ENCODE measurements around the gene ENTPD5.
"Not testable (repeated sequence)": the region's sequence is repeated elsewhere in the genome, so short reads cannot be mapped to it uniquely, and the experiment has no call there.

ENTPD5 gene

DNA sequence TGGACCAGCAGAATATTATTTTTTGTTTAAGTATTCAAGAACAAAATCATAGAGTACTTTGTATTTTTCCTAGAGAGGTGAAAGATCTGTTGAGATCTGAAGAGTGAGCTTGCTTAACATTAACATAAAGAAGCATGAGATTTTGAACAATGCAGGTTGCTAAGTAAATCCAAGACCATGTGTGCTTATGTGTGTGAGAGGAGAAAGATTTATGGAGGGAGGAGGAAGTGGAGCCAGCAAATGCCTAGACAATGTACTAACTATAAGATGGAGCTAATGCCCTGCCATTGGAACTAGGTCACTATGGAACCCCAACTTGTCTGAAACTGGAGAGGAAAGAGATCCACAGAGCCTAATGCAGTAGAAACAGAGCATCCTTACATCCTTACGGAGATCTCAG lies 82.5 kb downstream of the ENTPD5 start:
- TF ChIP-seq HDGF (IDR thresholded peaks at IDR 0.05; ENCODE audit: borderline replicate concordance), result no peak
- no peak for TF ChIP-seq CTBP1 (IDR thresholded peaks at IDR 0.05; ENCODE audit: borderline replicate concordance)
- TF ChIP-seq ARNT (IDR thresholded peaks at IDR 0.05), result no peak
- TF ChIP-seq FOXA1 (IDR thresholded peaks at IDR 0.05), result no peak
- TF ChIP-seq ELF4 (IDR thresholded peaks at IDR 0.05), result no peak
- no peak for TF ChIP-seq NFRKB (IDR thresholded peaks at IDR 0.05)
- TF ChIP-seq, protein P1, sequence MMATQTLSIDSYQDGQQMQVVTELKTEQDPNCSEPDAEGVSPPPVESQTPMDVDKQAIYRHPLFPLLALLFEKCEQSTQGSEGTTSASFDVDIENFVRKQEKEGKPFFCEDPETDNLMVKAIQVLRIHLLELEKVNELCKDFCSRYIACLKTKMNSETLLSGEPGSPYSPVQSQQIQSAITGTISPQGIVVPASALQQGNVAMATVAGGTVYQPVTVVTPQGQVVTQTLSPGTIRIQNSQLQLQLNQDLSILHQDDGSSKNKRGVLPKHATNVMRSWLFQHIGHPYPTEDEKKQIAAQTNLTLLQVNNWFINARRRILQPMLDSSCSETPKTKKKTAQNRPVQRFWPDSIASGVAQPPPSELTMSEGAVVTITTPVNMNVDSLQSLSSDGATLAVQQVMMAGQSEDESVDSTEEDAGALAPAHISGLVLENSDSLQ (IDR thresholded peaks at IDR 0.05), result no peak
- no peak for TF ChIP-seq SUZ12 (IDR thresholded peaks at IDR 0.05)
- TF ChIP-seq FOXM1 (IDR thresholded peaks at IDR 0.05; ENCODE audit: borderline replicate concordance), result no peak
- TF ChIP-seq BHLHE40 (IDR thresholded peaks at IDR 0.05; ENCODE audit: borderline replicate concordance), result no peak
- no peak for TF ChIP-seq L3MBTL2 (conservative IDR thresholded peaks at IDR 0.05)
- no peak for TF ChIP-seq ZNF384 (IDR thresholded peaks at IDR 0.05)
- no peak for TF ChIP-seq SP1 (IDR thresholded peaks at IDR 0.05)
- TF ChIP-seq LEF1 (IDR thresholded peaks at IDR 0.05; ENCODE audit: borderline replicate concordance), result no peak
- TF ChIP-seq FOXK2 (IDR thresholded peaks at IDR 0.05), result no peak
- no peak for TF ChIP-seq TARDBP (IDR thresholded peaks at IDR 0.05)
- ChIA-PET CTCF (interaction anchor here (0.9 to 1.1 kb wide), 2 partner anchors 14 to 22 kb away, joined by 3 read pairs; partner anchors contain the start of genes COQ6 and FAM161B), POLR2A (interaction anchor here (0.6 to 2.4 kb wide), 2 partner anchors 14 to 222 kb away, joined by 3 to 9 read pairs; partner anchors contain the start of genes COQ6 and FAM161B)
- no peak for DNase-seq (ENCODE audit: extremely low spot score)

DNA sequence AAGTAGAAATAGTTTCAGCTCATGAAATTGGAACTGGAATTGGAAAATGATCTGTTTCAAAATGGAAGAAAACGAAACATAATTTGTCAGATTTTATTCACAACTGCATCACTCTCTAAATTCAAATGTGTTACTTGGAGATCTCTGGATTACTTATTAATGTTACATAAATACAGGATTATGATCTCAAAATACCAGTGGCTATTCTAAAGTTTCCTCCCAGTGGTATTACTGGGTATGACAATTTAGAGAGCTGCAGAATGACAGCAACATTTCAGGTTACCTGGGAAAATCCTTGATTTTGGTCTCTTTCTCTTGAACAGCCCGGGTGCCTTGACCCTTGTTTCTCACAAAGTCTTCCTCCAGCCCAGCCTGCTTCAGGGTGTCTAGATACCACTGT lies 83.4 kb downstream of the ENTPD5 start:
- CTCF ChIA-PET, result interaction anchor here (0.6 to 1.2 kb wide), 5 partner anchors 8 to 24 kb away, joined by 3 to 4 read pairs (median 3); partner anchors contain the start of genes COQ6 and FAM161B
- POLR2A ChIA-PET, result interaction anchor here (2.4 kb wide), 1 partner anchor 14 kb away, joined by 9 read pairs; the partner anchor contains the start of genes COQ6 and FAM161B

DNA sequence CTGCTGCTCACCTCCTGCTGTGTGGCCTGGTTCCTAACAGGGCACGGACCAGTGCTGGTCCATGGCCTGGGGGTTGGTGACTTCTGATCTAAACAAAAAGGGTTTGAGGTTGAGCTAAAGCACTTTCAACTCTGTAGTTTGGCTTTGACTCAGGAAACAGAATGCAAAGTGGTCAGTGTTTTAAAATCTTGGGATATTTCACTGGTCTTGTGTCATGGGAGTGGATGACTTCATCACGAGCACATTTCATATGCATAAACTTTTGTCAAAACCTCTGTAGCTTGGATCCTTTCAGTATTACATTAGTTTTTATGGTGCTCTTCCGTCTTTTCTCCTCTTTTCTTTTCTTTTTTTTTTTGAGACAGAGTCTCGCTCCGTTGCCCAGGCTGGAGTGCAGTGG lies 94.8 kb downstream of the ENTPD5 start:
- ChIA-PET POLR2A (no interaction called here), CTCF (no interaction called here)
- TF ChIP-seq NFRKB (IDR thresholded peaks at IDR 0.05) (no peak), LEF1 (IDR thresholded peaks at IDR 0.05; ENCODE audit: borderline replicate concordance) (no peak), ARNT (IDR thresholded peaks at IDR 0.05) (no peak), ELF4 (IDR thresholded peaks at IDR 0.05) (no peak)
- no peak for DNase-seq (ENCODE audit: extremely low spot score)

More for the DNA sequence above, 83.4 kb downstream of the ENTPD5 start:
- TF ChIP-seq LEF1 (IDR thresholded peaks at IDR 0.05; ENCODE audit: borderline replicate concordance), result no peak
- no peak for TF ChIP-seq SUZ12 (IDR thresholded peaks at IDR 0.05)
- no peak for TF ChIP-seq CTBP1 (IDR thresholded peaks at IDR 0.05; ENCODE audit: borderline replicate concordance)
- no peak for TF ChIP-seq FOXK2 (IDR thresholded peaks at IDR 0.05)
- no peak for TF ChIP-seq ELF4 (IDR thresholded peaks at IDR 0.05)
- TF ChIP-seq ARNT (IDR thresholded peaks at IDR 0.05), result no peak
- no peak for TF ChIP-seq FOXM1 (IDR thresholded peaks at IDR 0.05; ENCODE audit: borderline replicate concordance)
- TF ChIP-seq HDGF (IDR thresholded peaks at IDR 0.05; ENCODE audit: borderline replicate concordance), result no peak
- TF ChIP-seq, protein P1 (IDR thresholded peaks at IDR 0.05), result no peak
- TF ChIP-seq SP1 (IDR thresholded peaks at IDR 0.05), result no peak
- peak; percentile 44 for DNase-seq (ENCODE audit: extremely low spot score)

DNA sequence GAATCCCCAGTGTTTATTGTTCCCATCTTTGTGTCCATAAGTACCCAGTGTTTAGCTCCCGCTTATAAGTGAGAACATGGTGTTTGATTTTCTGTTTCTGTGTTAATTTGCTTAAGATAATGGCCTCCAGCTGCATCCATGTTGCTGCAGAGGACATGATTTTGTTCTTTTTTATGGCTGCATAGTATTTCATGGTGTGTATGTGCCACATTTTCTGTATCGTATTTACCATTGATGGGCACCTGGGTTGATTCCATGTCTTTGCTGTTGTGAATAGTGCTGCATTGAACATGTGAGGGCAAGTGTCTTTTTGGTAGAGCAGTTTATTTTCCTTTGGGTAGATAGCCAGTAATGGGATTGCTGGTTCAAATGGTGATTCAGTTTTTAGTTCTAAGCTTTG lies 99.6 kb downstream of the ENTPD5 start:
- CTCF ChIA-PET, result interaction anchor here (0.6 kb wide), 1 partner anchor 103 kb away, joined by 5 read pairs; no protein-coding TSS in a partner anchor
- POLR2A ChIA-PET, result not testable (repeated sequence)

DNA sequence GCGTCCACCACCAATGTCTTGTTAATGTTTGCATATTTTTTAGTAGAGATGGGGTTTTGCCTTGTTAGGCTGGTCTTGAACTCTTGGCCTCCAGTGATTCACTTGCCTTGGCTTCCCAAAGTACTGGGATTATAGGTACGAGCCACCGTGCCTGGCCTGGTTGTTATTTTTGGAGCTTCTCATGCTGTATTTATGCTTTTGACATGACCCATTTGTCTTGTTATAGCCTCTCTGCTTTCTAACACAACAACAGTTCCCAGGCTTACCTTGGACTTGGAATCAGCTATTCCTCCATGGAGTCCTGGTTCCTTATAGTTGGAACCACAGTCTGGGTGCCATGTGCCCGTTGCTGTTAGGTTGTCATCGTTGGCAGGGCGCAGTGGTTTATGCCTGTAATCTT lies 102.8 kb downstream of the ENTPD5 start:
- TF ChIP-seq FOXA1 (IDR thresholded peaks at IDR 0.05), result no peak
- no peak for TF ChIP-seq BHLHE40 (IDR thresholded peaks at IDR 0.05; ENCODE audit: borderline replicate concordance)
- TF ChIP-seq SP1 (IDR thresholded peaks at IDR 0.05), result no peak
- no peak for TF ChIP-seq NFRKB (IDR thresholded peaks at IDR 0.05)
- TF ChIP-seq LEF1 (IDR thresholded peaks at IDR 0.05; ENCODE audit: borderline replicate concordance), result no peak
- no peak for TF ChIP-seq L3MBTL2 (conservative IDR thresholded peaks at IDR 0.05)
- DNase-seq (ENCODE audit: extremely low spot score), result no peak
- ChIA-PET POLR2A (interaction anchor here (0.6 kb wide), 1 partner anchor 69 kb away, joined by 3 read pairs; no protein-coding TSS in a partner anchor), CTCF (no interaction called here)

More for the DNA sequence above, 99.6 kb downstream of the ENTPD5 start:
- not testable (repeated sequence) for DNase-seq (ENCODE audit: extremely low spot score)

DNA sequence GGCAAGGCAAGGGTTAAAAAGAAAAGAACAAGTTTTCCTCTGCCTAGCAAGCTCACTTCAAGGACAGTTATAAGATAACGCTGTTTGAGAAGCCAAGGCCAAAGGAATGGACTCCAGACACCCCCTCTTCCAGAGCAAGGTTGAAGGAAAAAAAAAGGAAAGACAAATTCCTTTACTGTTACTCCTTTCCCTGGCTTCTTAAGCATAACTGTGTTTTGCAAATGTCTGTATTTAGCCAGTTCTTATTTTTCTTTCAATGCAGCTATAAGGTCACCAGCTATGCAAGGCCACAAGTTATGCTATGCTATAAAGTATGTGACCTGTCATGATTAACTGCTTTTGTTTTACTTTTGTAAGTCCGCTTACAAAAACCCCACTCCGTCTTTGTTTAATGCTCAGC lies 105.8 kb downstream of the ENTPD5 start:
- no peak for DNase-seq (ENCODE audit: extremely low spot score)
- TF ChIP-seq TARDBP (IDR thresholded peaks at IDR 0.05), result no peak
- TF ChIP-seq FOXK2 (IDR thresholded peaks at IDR 0.05), result no peak
- no peak for TF ChIP-seq SUZ12 (IDR thresholded peaks at IDR 0.05)
- TF ChIP-seq NFRKB (IDR thresholded peaks at IDR 0.05), result no peak
- no peak for TF ChIP-seq ELF4 (IDR thresholded peaks at IDR 0.05)
- no peak for TF ChIP-seq HDGF (IDR thresholded peaks at IDR 0.05; ENCODE audit: borderline replicate concordance)
- no peak for TF ChIP-seq LEF1 (IDR thresholded peaks at IDR 0.05; ENCODE audit: borderline replicate concordance)
- TF ChIP-seq ZNF384 (IDR thresholded peaks at IDR 0.05), result no peak
- no peak for TF ChIP-seq FOXM1 (IDR thresholded peaks at IDR 0.05; ENCODE audit: borderline replicate concordance)
- no peak for TF ChIP-seq L3MBTL2 (conservative IDR thresholded peaks at IDR 0.05)
- TF ChIP-seq ARNT (IDR thresholded peaks at IDR 0.05), result no peak
- CTCF ChIA-PET, result no interaction called here
- POLR2A ChIA-PET, result no interaction called here

DNA sequence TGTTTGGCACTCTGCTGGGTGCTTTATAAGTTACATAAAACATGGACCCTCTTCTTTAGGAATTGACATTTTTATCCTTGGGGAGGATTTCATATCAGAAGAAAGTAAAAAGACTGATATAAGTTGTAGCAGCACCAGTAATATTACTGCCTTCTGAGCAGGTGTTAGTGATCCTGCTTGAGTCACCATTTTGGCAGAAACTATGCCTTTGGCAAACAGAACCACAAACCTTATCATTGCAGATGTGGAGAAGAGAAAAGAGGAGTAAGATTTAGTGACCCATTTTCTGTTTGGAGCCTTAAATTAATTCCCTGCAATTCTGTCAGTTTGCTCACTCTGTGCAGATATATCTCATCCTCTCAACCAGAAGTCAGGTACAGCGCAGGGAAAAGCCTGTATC lies 109.4 kb downstream of the ENTPD5 start:
- POLR2A ChIA-PET, result no interaction called here
- CTCF ChIA-PET, result no interaction called here

More for the DNA sequence above, 109.4 kb downstream of the ENTPD5 start:
- DNase-seq (ENCODE audit: extremely low spot score), result no peak
- TF ChIP-seq TARDBP (IDR thresholded peaks at IDR 0.05) (no peak), ZNF384 (IDR thresholded peaks at IDR 0.05) (no peak), LEF1 (IDR thresholded peaks at IDR 0.05; ENCODE audit: borderline replicate concordance) (no peak), ELF4 (IDR thresholded peaks at IDR 0.05) (no peak), SUZ12 (IDR thresholded peaks at IDR 0.05) (no peak), HDGF (IDR thresholded peaks at IDR 0.05; ENCODE audit: borderline replicate concordance) (no peak), FOXA1 (IDR thresholded peaks at IDR 0.05) (no peak), FOXM1 (IDR thresholded peaks at IDR 0.05; ENCODE audit: borderline replicate concordance) (no peak)

Measured in HEK293T (cell line).